ENCODE data around the gene ADGRA1.

DNA sequence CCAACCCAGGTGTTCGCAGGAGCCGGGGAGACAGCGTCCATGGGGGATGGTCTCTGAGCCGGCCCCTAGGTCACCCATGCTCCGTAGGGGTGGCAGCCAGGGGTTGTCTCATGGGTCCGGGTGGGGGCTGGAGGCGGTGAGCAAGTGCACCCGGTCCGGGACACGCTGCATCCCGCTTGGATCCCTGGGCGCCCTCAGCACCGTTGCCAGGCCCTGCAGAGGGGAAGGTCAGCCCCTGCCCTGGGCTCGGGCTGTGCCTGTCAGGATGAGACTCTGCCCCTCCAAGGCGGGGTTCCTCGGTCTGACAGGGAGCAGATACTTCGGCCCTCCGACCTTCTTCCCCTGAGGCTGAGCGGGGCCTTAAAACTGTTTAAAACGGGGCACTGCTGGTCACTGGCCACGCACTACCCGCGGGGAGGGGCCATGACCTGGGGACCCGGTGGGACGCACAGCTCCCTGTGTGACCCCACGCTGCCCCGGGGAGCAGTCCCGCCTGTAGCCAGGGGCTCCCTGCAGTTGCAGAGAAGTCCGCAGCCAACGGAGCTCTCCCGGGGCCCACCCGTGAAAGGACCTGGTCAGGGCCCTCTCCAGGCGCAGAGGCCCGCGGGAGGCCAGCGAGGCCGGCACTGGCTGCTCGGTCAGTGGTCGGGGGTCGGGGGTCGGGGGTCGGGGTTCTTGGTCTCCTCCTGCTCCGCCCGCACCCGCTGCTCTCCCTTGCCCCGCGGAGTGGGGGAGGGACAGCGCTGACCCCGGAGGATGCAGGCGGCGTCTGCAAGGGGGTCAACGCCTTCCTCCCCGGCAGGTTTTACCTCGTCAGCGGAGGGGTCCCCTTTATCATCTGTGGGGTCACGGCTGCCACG is 38.9 kb downstream of the ADGRA1 start:
- TF ChIP-seq, protein P1, sequence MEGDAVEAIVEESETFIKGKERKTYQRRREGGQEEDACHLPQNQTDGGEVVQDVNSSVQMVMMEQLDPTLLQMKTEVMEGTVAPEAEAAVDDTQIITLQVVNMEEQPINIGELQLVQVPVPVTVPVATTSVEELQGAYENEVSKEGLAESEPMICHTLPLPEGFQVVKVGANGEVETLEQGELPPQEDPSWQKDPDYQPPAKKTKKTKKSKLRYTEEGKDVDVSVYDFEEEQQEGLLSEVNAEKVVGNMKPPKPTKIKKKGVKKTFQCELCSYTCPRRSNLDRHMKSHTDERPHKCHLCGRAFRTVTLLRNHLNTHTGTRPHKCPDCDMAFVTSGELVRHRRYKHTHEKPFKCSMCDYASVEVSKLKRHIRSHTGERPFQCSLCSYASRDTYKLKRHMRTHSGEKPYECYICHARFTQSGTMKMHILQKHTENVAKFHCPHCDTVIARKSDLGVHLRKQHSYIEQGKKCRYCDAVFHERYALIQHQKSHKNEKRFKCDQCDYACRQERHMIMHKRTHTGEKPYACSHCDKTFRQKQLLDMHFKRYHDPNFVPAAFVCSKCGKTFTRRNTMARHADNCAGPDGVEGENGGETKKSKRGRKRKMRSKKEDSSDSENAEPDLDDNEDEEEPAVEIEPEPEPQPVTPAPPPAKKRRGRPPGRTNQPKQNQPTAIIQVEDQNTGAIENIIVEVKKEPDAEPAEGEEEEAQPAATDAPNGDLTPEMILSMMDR (conservative IDR thresholded peaks at IDR 0.05; ENCODE audit: low read length): no peak
- TF ChIP-seq EZH2phosphoT487 (IDR thresholded peaks at IDR 0.05; ENCODE audit: borderline replicate concordance, low read depth, low read length): no peak
